Measurements from ENCODE around the gene JAM3. TPM values are rescaled to one million over a fixed set of nuclear protein-coding genes. Genes with fewer than 3 reads are reported as not detected.

JAM3 gene
- total RNA-seq, 2 experiments from 2014 or later, result 24.9 to 26.8 TPM

DNA sequence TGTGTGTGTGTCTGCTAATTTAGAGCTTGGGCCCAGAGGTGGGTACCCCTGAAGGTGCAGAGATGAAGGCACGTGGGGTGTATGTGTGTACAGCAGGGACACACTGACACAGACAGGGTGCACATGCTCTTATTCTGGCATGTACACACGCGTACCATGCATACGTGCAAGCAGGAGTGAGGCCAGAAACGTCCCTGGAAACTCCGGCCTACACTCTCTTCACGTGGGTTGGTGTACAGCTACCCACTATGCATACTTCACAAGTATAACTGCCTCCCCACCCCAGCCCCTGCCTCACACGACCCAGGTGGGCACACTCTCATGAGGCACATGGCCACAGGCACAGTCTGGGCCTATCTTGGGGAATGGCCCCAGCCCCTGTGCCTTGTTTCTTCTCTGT, 27.5 kb upstream of the JAM3 start:
- Mint-ChIP-seq H3K27me3 (no peaks in the 10 kb centered on the region), H3K4me1 (ENCODE audit: low read depth) (peaks cover 12% of the 10 kb centered on the region), H3K27ac (no peak overlapping the region), H3K9me3 (no peaks in the 10 kb centered on the region), H3K36me3 (ENCODE audit: low read depth) (no peaks in the 10 kb centered on the region), H3K4me3 (no peak overlapping the region)
- TF ChIP-seq, protein P1, sequence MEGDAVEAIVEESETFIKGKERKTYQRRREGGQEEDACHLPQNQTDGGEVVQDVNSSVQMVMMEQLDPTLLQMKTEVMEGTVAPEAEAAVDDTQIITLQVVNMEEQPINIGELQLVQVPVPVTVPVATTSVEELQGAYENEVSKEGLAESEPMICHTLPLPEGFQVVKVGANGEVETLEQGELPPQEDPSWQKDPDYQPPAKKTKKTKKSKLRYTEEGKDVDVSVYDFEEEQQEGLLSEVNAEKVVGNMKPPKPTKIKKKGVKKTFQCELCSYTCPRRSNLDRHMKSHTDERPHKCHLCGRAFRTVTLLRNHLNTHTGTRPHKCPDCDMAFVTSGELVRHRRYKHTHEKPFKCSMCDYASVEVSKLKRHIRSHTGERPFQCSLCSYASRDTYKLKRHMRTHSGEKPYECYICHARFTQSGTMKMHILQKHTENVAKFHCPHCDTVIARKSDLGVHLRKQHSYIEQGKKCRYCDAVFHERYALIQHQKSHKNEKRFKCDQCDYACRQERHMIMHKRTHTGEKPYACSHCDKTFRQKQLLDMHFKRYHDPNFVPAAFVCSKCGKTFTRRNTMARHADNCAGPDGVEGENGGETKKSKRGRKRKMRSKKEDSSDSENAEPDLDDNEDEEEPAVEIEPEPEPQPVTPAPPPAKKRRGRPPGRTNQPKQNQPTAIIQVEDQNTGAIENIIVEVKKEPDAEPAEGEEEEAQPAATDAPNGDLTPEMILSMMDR (IDR thresholded peaks at IDR 0.05), result no peak
- ChIA-PET POLR2A (interaction anchor here (0.6 to 0.9 kb wide), 2 partner anchors 17 to 34 kb away, joined by 3 to 5 read pairs; no protein-coding TSS in a partner anchor), CTCF (interaction anchor here (1.0 to 2.8 kb wide), 5 partner anchors 9 to 113 kb away, joined by 3 to 15 read pairs (median 7); no protein-coding TSS in a partner anchor)
- no peak for DNase-seq
- intact Hi-C loops (cut with micrococcal nuclease), result no loop called here
- ATAC-seq, result no peak

DNA sequence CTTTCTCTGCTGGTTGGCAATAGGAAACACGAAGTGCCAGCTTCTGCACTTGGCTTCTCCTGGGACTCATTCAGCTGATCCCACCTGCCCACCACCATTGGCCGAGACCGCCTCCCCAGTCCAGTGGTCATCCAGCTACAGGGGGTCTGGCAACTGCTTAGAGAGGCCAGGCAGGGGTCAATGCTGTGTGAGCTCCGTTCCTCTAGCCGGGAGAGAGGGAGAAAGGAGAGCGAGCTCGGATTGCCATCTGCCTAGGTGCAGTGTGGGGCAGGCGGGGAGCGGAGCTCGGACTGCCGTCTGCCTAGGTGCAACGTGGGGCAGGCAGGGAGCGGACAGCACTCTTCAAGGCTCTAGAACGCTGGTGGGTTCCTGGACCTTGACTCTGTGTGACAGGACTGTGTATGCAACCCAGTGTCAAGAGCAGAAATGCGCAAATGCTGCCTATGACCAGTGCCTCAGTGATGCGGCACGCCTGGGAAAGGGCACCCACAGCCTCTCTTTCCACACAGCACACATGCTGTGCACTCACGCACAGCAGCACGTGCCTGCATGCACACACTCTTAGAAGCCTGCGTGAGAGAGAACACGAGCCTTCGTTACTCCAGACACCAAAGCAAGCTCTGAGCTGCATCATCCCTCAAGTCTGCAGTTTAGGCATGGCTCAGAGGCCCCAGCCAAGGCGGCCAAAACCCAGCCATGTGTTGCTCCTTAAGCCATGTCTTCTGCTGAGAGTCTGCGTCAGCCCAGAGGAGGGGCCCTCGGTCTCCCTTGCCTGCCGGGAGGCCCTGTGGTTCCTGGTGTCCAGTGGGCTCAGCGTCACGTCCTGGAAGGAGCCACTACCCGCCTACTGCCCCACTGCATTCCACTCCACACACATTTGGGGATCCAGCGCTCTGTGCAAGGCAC, 26.8 kb upstream of the JAM3 start:
- intact Hi-C loops (cut with micrococcal nuclease), result no loop called here
- POLR2A ChIA-PET, result interaction anchor here (0.6 to 0.9 kb wide), 2 partner anchors 18 to 33 kb away, joined by 3 to 5 read pairs; no protein-coding TSS in a partner anchor
- ATAC-seq, result no peak
- peaks cover 9% of the 10 kb centered on the region for H3K4me1 Mint-ChIP-seq (ENCODE audit: low read depth)
- H3K4me3 Mint-ChIP-seq, result no peak overlapping the region
- no peak for DNase-seq
- CTCF ChIA-PET, result interaction anchor here (1.3 to 1.9 kb wide), 2 partner anchors 8 to 11 kb away, joined by 4 to 7 read pairs; no protein-coding TSS in a partner anchor
- TF ChIP-seq, protein P1 (IDR thresholded peaks at IDR 0.05), result no peak
- no peaks in the 10 kb centered on the region for H3K27me3 Mint-ChIP-seq
- no peaks in the 10 kb centered on the region for H3K36me3 Mint-ChIP-seq (ENCODE audit: low read depth)
- no peak overlapping the region for H3K27ac Mint-ChIP-seq
- H3K9me3 Mint-ChIP-seq, result no peaks in the 10 kb centered on the region

DNA sequence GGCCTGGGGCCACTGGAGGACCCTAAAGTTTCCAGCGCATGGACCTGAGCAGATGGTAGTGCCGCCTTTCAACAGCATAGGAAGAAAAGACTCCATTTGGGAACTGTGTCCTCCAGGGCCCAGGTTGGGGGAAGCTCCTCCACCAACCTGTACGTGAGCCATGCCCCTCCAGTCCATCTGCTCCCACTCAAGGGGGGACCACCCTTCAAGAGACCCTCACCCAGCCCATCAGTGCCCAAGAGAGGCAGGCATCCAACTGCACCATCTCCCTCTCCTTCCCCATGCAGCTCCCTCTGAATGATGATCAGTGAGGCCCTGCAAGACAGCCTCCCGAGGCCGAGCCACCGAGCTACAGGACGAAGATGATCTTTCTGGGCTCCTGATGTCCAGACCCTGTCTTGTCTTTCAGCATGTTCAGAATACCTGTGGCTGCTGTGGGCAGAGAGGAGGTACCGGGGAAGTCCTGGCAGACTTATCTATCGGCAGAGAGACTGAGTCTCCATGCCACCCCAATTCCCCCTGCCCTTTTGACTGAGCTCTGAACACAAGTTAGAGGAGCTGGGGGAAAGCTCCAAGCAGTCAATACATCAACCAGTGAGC, 25.0 kb upstream of the JAM3 start:
- H3K36me3 Mint-ChIP-seq (ENCODE audit: low read depth), result no peaks in the 10 kb centered on the region

DNA sequence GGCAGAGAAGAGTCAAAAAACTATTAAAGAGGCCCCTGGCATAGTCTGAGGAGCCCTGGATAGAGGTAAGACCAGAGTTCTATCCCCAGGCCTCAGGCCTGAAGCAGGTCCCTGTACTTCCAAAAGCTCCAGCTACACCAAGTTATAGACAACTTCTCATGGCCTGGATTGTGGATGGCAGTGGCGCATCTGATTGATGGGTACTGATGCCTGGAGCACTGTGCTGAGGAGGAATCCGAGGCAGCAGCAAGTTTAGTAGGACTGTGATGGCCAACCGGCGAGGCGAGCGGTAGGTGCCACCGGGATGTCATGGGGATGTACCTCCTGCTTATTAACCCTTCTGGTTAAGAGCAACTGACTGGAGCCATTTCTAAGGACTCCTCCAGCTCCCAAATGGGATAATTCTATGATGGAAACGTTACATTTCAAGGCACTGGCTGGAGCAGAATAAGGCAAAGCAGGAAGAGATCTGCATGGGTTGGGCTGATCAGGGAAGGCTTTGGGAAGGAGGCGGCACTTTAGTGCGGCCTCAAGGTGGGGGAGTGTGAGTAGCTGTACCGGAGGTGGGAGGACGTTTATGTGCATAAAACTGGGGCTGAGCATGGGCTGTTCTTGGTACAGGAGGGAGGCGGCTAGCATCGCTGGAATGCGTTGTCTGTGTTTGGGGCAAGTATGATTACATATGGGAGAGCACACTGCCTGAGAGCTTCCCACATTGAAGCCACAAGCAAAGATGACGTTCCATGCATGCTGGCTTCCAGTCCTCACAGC, 24.2 kb upstream of the JAM3 start:
- DNase-seq, result no peak
- ChIA-PET CTCF (interaction anchor here (0.5 to 1.9 kb wide), 15 partner anchors 8 to 117 kb away, joined by 3 to 10 read pairs (median 4); no protein-coding TSS in a partner anchor), POLR2A (interaction anchor here (0.6 to 1.7 kb wide), 5 partner anchors 10 to 117 kb away, joined by 3 to 6 read pairs (median 3); no protein-coding TSS in a partner anchor)
- TF ChIP-seq, protein P1 (IDR thresholded peaks at IDR 0.05), result no peak
- intact Hi-C loops (cut with micrococcal nuclease), result no loop called here
- H3K4me3 Mint-ChIP-seq, result no peak overlapping the region
- no peak for ATAC-seq
- H3K36me3 Mint-ChIP-seq (ENCODE audit: low read depth), result no peaks in the 10 kb centered on the region
- no peaks in the 10 kb centered on the region for H3K9me3 Mint-ChIP-seq
- H3K4me1 Mint-ChIP-seq (ENCODE audit: low read depth), result peaks cover 2% of the 10 kb centered on the region
- H3K27ac Mint-ChIP-seq, result no peak overlapping the region
- H3K27me3 Mint-ChIP-seq, result peaks cover 1% of the 10 kb centered on the region

More for the DNA sequence above, 25.0 kb upstream of the JAM3 start:
- peaks cover 2% of the 10 kb centered on the region for H3K4me1 Mint-ChIP-seq (ENCODE audit: low read depth)
- POLR2A ChIA-PET, result interaction anchor here (0.6 to 1.2 kb wide), 2 partner anchors 15 to 117 kb away, joined by 3 read pairs; no protein-coding TSS in a partner anchor
- DNase-seq, result no peak
- CTCF ChIA-PET, result interaction anchor here (1.2 to 1.6 kb wide), 7 partner anchors 9 to 117 kb away, joined by 3 to 10 read pairs (median 5); no protein-coding TSS in a partner anchor
- no peak overlapping the region for H3K4me3 Mint-ChIP-seq
- TF ChIP-seq, protein P1 (IDR thresholded peaks at IDR 0.05), result no peak
- H3K9me3 Mint-ChIP-seq, result no peaks in the 10 kb centered on the region
- H3K27ac Mint-ChIP-seq, result no peak overlapping the region
- peaks cover 1% of the 10 kb centered on the region for H3K27me3 Mint-ChIP-seq
- intact Hi-C loops (cut with micrococcal nuclease), result no loop called here
- ATAC-seq, result no peak
